WTC11 (cell line): ENCODE data around the gene TREM1. TPM values are rescaled to one million over a fixed set of nuclear protein-coding genes. Genes with fewer than 3 reads are reported as not detected.

Experiments
- ATAC-seq: fragments of 200-7000 bp; cut with Tn5 transposase; 2 replicates; pipeline ENCODE4 v1.10.0; 2021; ENCODE audit warnings: mild to moderate bottlenecking, moderate library complexity
- CTCF ChIA-PET: fragments of 300-600 bp; sonication (Branson Sonifier 250); formaldehyde crosslinking; loops from one replicate; lab custom pipeline; 2021; ENCODE audit warnings: antibody characterized with exemption; lab: Charles Lee
- POLR2A ChIA-PET: fragments of 350-600 bp; sonication (Branson Sonifier 250); formaldehyde crosslinking; loops from one replicate; lab custom pipeline; 2021; ENCODE audit warnings: antibody characterized with exemption; lab: Charles Lee
- DNase-seq: peaks from one replicate; pipeline ENCODE4 v3.0.0; 2021; ENCODE audit warnings: low spot score
- H3K27ac Mint-ChIP-seq: 2 replicates; pipeline ENCODE4 v1.8.0; 2021; ENCODE audit warnings: mixed read lengths
- H3K27me3 Mint-ChIP-seq: 2 replicates; pipeline ENCODE4 v1.8.0; 2021; ENCODE audit warnings: low read depth, mild to moderate bottlenecking, moderate library complexity, mixed read lengths
- H3K36me3 Mint-ChIP-seq: 2 replicates; pipeline ENCODE4 v1.8.0; 2021; ENCODE audit warnings: mixed read lengths
- H3K4me1 Mint-ChIP-seq: 2 replicates; pipeline ENCODE4 v1.8.0; 2022; ENCODE audit warnings: mixed read lengths
- H3K4me3 Mint-ChIP-seq: 2 replicates; pipeline ENCODE4 v1.8.0; 2021; ENCODE audit warnings: mild to moderate bottlenecking, moderate library complexity, mixed read lengths
- H3K9me3 Mint-ChIP-seq: 2 replicates; pipeline ENCODE4 v1.8.0; 2021; ENCODE audit warnings: mixed read lengths
- ATF1 ChIP-seq: sonication (generic); formaldehyde crosslinking; IDR thresholded peaks from 2 replicates; pipeline ENCODE4 v1.8.1; 2023; ENCODE audit warnings: mild to moderate bottlenecking, moderate library complexity, missing genetic modification reagents
- CBFB ChIP-seq: sonication (generic); formaldehyde crosslinking; IDR thresholded peaks from 2 replicates; pipeline ENCODE4 v1.8.1; 2022; ENCODE audit warnings: mild to moderate bottlenecking, low read depth, missing genetic modification reagents
- CREB1 ChIP-seq: sonication (generic); formaldehyde crosslinking; IDR thresholded peaks from 2 replicates; pipeline ENCODE4 v1.8.0; 2023; ENCODE audit warnings: mild to moderate bottlenecking, missing genetic modification reagents
- CREM ChIP-seq: sonication (generic); formaldehyde crosslinking; IDR thresholded peaks from 2 replicates; pipeline ENCODE4 v1.8.1; 2022; ENCODE audit warnings: mild to moderate bottlenecking, missing genetic modification reagents, moderate library complexity
- E2F4 ChIP-seq: sonication (generic); formaldehyde crosslinking; IDR thresholded peaks from 2 replicates; pipeline ENCODE4 v1.8.1; 2022; ENCODE audit warnings: low read depth, mild to moderate bottlenecking, moderate library complexity, missing genetic modification reagents, borderline replicate concordance
- ETV6 ChIP-seq: sonication (generic); formaldehyde crosslinking; IDR thresholded peaks from 2 replicates; pipeline ENCODE4 v1.8.1; 2022; ENCODE audit warnings: mild to moderate bottlenecking, missing genetic modification reagents
- FOXK1 ChIP-seq: sonication (generic); formaldehyde crosslinking; IDR thresholded peaks from 2 replicates; pipeline ENCODE4 v1.8.0; 2022; ENCODE audit warnings: mild to moderate bottlenecking, moderate library complexity, missing genetic modification reagents
- GABPB1 ChIP-seq: sonication (generic); formaldehyde crosslinking; IDR thresholded peaks from 2 replicates; pipeline ENCODE4 v1.8.1; 2023; ENCODE audit warnings: mild to moderate bottlenecking, missing genetic modification reagents
- GTF2I ChIP-seq: fragments of 250-450 bp; sonication (Bioruptor Pico); conservative IDR thresholded peaks from 2 replicates; pipeline ENCODE4 v1.4.0; 2021; ENCODE audit warnings: mild to moderate bottlenecking
- NR1H2 ChIP-seq: sonication (generic); formaldehyde crosslinking; IDR thresholded peaks from 2 replicates; pipeline ENCODE4 v1.9.0; 2021; ENCODE audit warnings: mild to moderate bottlenecking, moderate library complexity, missing genetic modification reagents
- SMAD3 ChIP-seq: sonication (generic); formaldehyde crosslinking; IDR thresholded peaks from 2 replicates; pipeline ENCODE4 v1.8.0; 2022; ENCODE audit warnings: missing genetic modification reagents, mild to moderate bottlenecking, borderline replicate concordance
- SOX15 ChIP-seq: fragments of 250-450 bp; sonication (Bioruptor Pico); IDR thresholded peaks from 2 replicates; pipeline ENCODE4 v1.9.0; 2021; ENCODE audit warnings: mild to moderate bottlenecking
- SP1 ChIP-seq: sonication (generic); formaldehyde crosslinking; conservative IDR thresholded peaks from 2 replicates; pipeline ENCODE4 v1.8.1; 2022; ENCODE audit warnings: missing genetic modification reagents
- USF1 ChIP-seq: sonication (generic); formaldehyde crosslinking; IDR thresholded peaks from 2 replicates; pipeline ENCODE4 v1.8.0; 2022; ENCODE audit warnings: mild to moderate bottlenecking, missing genetic modification reagents
- ZBTB21 ChIP-seq: sonication (generic); formaldehyde crosslinking; IDR thresholded peaks from 2 replicates; pipeline ENCODE4 v1.8.1; 2023; ENCODE audit warnings: mild to moderate bottlenecking, missing genetic modification reagents, borderline replicate concordance
- ZNF512 ChIP-seq: sonication (generic); formaldehyde crosslinking; IDR thresholded peaks from 2 replicates; pipeline ENCODE4 v1.8.1; 2022; ENCODE audit warnings: missing genetic modification reagents, borderline replicate concordance
- ZNF671 ChIP-seq: fragments of 250-450 bp; sonication (Bioruptor Pico); IDR thresholded peaks from 2 replicates; pipeline ENCODE4 v1.8.0; 2021; ENCODE audit warnings: mild to moderate bottlenecking
- ZSCAN18 ChIP-seq: fragments of 250-450 bp; sonication (Bioruptor Pico); IDR thresholded peaks from 2 replicates; pipeline ENCODE4 v2.1.2; 2022; ENCODE audit warnings: mild to moderate bottlenecking, moderate library complexity
- total RNA-seq: library from RNA; stranded (reverse); gene quantifications from 3 replicates; pipeline ENCODE4 v1.2.3, GENCODE V29; 2021
- TF ChIP-seq, protein P1 (sequence below): sonication (generic); formaldehyde crosslinking; IDR thresholded peaks from 2 replicates; pipeline ENCODE4 v1.8.0; 2022; ENCODE audit warnings: mild to moderate bottlenecking, missing genetic modification reagents
- TF ChIP-seq, protein P2 (sequence below): sonication (generic); formaldehyde crosslinking; IDR thresholded peaks from 2 replicates; pipeline ENCODE4 v1.8.0; 2022; ENCODE audit warnings: mild to moderate bottlenecking, missing genetic modification reagents
- TF ChIP-seq, protein P3 (sequence below): sonication (generic); formaldehyde crosslinking; IDR thresholded peaks from 2 replicates; pipeline ENCODE4 v1.8.0; 2022; ENCODE audit warnings: missing genetic modification reagents

TREM1 gene
- total RNA-seq, 1 experiment from 2014 or later: not detected

DNA sequence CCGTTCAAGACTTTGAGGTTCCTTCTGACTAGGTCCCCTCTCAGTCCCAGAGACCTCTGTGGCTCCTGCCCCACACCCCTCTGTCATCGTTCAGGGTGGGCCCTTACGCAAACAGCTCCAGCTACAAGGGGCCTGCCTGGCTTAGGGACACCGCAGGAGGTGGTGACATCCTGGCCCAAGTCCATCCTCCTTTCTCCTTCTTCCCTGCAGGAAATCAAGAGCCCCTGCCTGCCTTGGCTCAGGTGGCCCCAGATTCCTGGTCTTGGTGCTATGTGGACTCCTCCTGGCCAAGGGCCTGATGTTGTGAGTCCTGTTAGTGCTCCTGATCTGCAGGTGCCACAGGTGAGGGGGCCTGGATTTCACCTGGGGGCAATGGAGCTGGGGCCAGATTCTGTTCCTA, 50.2 kb downstream of the TREM1 start (continued):
- TF ChIP-seq CBFB (CRISPR knock-in tag): no peak
- TF ChIP-seq, all 79 proteins: peak for 0

GRCh38 chr6:41232667-41233066, 53.8 kb downstream of the TREM1 start:
- H3K9me3 Mint-ChIP-seq: no peaks in the 10 kb centered on the region
- CTCF ChIA-PET: no interaction called here
- DNase-seq (no peak), ATAC-seq (no peak)
- peaks cover 18% of the 10 kb centered on the region for H3K4me1 Mint-ChIP-seq
- no peak overlapping the region for H3K4me3 Mint-ChIP-seq
- TF ChIP-seq GABPB1 (CRISPR knock-in tag) (no peak), CREB1 (CRISPR knock-in tag) (no peak), GTF2I (no peak), FOXK1 (no peak), ATF1 (no peak), SOX15 (CRISPR knock-in tag) (no peak), ZNF671 (CRISPR knock-in tag) (no peak)
- TF ChIP-seq, protein P1, sequence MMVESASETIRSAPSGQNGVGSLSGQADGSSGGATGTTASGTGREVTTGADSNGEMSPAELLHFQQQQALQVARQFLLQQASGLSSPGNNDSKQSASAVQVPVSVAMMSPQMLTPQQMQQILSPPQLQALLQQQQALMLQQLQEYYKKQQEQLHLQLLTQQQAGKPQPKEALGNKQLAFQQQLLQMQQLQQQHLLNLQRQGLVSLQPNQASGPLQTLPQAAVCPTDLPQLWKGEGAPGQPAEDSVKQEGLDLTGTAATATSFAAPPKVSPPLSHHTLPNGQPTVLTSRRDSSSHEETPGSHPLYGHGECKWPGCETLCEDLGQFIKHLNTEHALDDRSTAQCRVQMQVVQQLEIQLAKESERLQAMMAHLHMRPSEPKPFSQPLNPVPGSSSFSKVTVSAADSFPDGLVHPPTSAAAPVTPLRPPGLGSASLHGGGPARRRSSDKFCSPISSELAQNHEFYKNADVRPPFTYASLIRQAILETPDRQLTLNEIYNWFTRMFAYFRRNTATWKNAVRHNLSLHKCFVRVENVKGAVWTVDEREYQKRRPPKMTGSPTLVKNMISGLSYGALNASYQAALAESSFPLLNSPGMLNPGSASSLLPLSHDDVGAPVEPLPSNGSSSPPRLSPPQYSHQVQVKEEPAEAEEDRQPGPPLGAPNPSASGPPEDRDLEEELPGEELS (CRISPR knock-in tag): no peak
- H3K27ac Mint-ChIP-seq: no peak overlapping the region
- no peaks in the 10 kb centered on the region for H3K36me3 Mint-ChIP-seq
- peaks cover 6% of the 10 kb centered on the region for H3K27me3 Mint-ChIP-seq
- POLR2A ChIA-PET: no interaction called here

DNA sequence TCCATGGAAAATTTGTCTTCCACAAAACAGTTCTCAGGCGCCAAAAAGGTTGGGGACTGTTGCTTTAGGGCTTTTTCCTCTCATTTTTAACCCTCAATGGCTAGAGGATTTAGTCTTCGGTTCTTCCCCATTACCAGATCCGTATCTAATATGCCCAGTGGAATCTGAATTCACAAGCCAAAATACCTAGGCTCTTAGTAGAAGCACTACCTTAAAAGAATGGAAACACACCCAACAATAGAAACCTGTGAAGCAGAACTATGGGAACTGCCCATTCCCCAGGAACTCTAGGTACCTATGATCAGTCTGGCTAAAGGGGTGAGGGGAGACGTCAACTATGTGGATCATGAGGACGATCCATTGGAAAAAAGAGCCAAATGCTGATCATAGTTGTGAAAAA, 55.2 kb downstream of the TREM1 start:
- no peak for TF ChIP-seq ZSCAN18 (CRISPR knock-in tag)
- no peak for TF ChIP-seq CREM
- TF ChIP-seq USF1: no peak
- TF ChIP-seq, protein P2, sequence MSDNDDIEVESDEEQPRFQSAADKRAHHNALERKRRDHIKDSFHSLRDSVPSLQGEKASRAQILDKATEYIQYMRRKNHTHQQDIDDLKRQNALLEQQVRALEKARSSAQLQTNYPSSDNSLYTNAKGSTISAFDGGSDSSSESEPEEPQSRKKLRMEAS: no peak
- no peak for TF ChIP-seq SP1 (CRISPR knock-in tag)
- TF ChIP-seq E2F4 (CRISPR knock-in tag): no peak
- TF ChIP-seq NR1H2 (CRISPR knock-in tag): no peak
- TF ChIP-seq, protein P3, sequence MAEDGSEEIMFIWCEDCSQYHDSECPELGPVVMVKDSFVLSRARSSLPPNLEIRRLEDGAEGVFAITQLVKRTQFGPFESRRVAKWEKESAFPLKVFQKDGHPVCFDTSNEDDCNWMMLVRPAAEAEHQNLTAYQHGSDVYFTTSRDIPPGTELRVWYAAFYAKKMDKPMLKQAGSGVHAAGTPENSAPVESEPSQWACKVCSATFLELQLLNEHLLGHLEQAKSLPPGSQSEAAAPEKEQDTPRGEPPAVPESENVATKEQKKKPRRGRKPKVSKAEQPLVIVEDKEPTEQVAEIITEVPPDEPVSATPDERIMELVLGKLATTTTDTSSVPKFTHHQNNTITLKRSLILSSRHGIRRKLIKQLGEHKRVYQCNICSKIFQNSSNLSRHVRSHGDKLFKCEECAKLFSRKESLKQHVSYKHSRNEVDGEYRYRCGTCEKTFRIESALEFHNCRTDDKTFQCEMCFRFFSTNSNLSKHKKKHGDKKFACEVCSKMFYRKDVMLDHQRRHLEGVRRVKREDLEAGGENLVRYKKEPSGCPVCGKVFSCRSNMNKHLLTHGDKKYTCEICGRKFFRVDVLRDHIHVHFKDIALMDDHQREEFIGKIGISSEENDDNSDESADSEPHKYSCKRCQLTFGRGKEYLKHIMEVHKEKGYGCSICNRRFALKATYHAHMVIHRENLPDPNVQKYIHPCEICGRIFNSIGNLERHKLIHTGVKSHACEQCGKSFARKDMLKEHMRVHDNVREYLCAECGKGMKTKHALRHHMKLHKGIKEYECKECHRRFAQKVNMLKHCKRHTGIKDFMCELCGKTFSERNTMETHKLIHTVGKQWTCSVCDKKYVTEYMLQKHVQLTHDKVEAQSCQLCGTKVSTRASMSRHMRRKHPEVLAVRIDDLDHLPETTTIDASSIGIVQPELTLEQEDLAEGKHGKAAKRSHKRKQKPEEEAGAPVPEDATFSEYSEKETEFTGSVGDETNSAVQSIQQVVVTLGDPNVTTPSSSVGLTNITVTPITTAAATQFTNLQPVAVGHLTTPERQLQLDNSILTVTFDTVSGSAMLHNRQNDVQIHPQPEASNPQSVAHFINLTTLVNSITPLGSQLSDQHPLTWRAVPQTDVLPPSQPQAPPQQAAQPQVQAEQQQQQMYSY (CRISPR knock-in tag): no peak
- TF ChIP-seq ETV6 (CRISPR knock-in tag): no peak
- no peak for TF ChIP-seq ZBTB21
- no peak for TF ChIP-seq SMAD3 (CRISPR knock-in tag)
- TF ChIP-seq ZNF512 (CRISPR knock-in tag): no peak
- no peak for TF ChIP-seq FOXK1
- peaks cover 8% of the 10 kb centered on the region for H3K27me3 Mint-ChIP-seq
- no peaks in the 10 kb centered on the region for H3K9me3 Mint-ChIP-seq
- no peak for ATAC-seq
- POLR2A ChIA-PET: interaction anchor here (0.6 kb wide), 1 partner anchor 128 kb away, joined by 3 read pairs; no protein-coding TSS in a partner anchor
- no peak overlapping the region for H3K4me3 Mint-ChIP-seq
- H3K27ac Mint-ChIP-seq: no peak overlapping the region
- H3K36me3 Mint-ChIP-seq: no peaks in the 10 kb centered on the region
- CTCF ChIA-PET: no interaction called here
- H3K4me1 Mint-ChIP-seq: peaks cover 6% of the 10 kb centered on the region
- DNase-seq: no peak
